Measurements from ENCODE around the gene MDN1. TPM values are rescaled to one million over a fixed set of nuclear protein-coding genes. Genes with fewer than 3 reads are reported as not detected.

Gene MDN1
- total and polyA plus RNA-seq, 2 of the 8 experiments (the other 6 are each of a cell fraction or from before 2014, with no cell fraction given) = 53.5 to 179 TPM

GRCh38 chr6:89776583-89777233 is 42.9 kb downstream of the MDN1 start:
- DNase-seq (ENCODE audit: low read depth in 1 of 2, low spot score in 2 of 2) (no peak), FAIRE-seq (no peak)
- H3K9ac ChIP-seq (replicated peaks in 1 of 4; ENCODE audit: extremely low read depth in 1 of 4, low read depth in 3 of 4, low read length in 3 of 4) = no peak overlapping the region
- H3K79me2 ChIP-seq (ENCODE audit: control insufficient read depth in 1 of 2, insufficient read depth in 2 of 2, low read length in 2 of 2) = no peaks in the 10 kb centered on the region
- no peak overlapping the region for H3K4me3 ChIP-seq (ENCODE audit: extremely low read depth in 1 of 4, insufficient read depth in 2 of 4, low read depth in 3 of 4, low read length in 4 of 4)
- POLR2A ChIA-PET (ENCODE audit: partially characterized antibody) = interaction anchor here (1.2 kb wide), 1 partner anchor 44 kb away, joined by 4 read pairs; no protein-coding TSS in a partner anchor
- TF ChIP-seq EGR1 (IDR thresholded peaks at IDR 0.05; ENCODE audit: borderline replicate concordance, low read depth, low read length) (no peak), CHD2 (IDR thresholded peaks at IDR 0.05; ENCODE audit: low read length) (no peak), RBBP5 (IDR thresholded peaks at IDR 0.05; ENCODE audit: borderline replicate concordance, low read depth, low read length) (no peak), ZNF274 (IDR thresholded peaks at IDR 0.05; ENCODE audit: borderline replicate concordance, extremely low read depth, low read length) (no peak), SP1 (IDR thresholded peaks at IDR 0.05; ENCODE audit: low read depth, low read length) (no peak)
- H2BK15ac ChIP-seq (ENCODE audit: low read length) = no peak overlapping the region
- H2AFZ ChIP-seq (ENCODE audit: low read length) = no peak overlapping the region
- no peak overlapping the region for H3K18ac ChIP-seq (ENCODE audit: extremely low read depth, low read length)
- H3K56ac ChIP-seq (replicated peaks; ENCODE audit: insufficient read length, low read depth, low read length) = no peak overlapping the region
- no peak overlapping the region for H3K14ac ChIP-seq (ENCODE audit: insufficient read length)
- no peak overlapping the region for H2BK20ac ChIP-seq (ENCODE audit: low read length)
- CTCF ChIA-PET (ENCODE audit: partially characterized antibody) = interaction anchor here (0.7 to 1.3 kb wide), 4 partner anchors 15 to 717 kb away, joined by 3 to 6 read pairs (median 3); no protein-coding TSS in a partner anchor
- H3K4me2 ChIP-seq (ENCODE audit: insufficient read depth in 1 of 2, low read depth in 2 of 2, low read length in 2 of 2) = no peak overlapping the region
- H3K27me3 ChIP-seq (replicated peaks in 1 of 4; ENCODE audit: control insufficient read depth in 3 of 4, extremely low read depth in 1 of 4, insufficient read depth in 3 of 4, low read length in 3 of 4) = no peaks in the 10 kb centered on the region
- no peak overlapping the region for H4K91ac ChIP-seq (replicated peaks; ENCODE audit: insufficient read length, low read length)
- H3K79me1 ChIP-seq (ENCODE audit: low read depth, low read length) = no peaks in the 10 kb centered on the region
- no peak overlapping the region for H2BK5ac ChIP-seq (ENCODE audit: low read depth, low read length)
- no peaks in the 10 kb centered on the region for H4K20me1 ChIP-seq (replicated peaks in 1 of 2; ENCODE audit: control insufficient read depth in 1 of 2, insufficient read depth in 2 of 2, low read length in 2 of 2)
- no peak overlapping the region for H3K4ac ChIP-seq (replicated peaks; ENCODE audit: insufficient read length, low read depth, low read length)
- H2BK12ac ChIP-seq (ENCODE audit: low read depth, low read length) = no peak overlapping the region
- no peaks in the 10 kb centered on the region for H3K23me2 ChIP-seq (ENCODE audit: low read depth, low read length)
- 95% methylated on average over 1 of the region's 1 CpG; no CpG with 5 or more reads in 1 of the 2 experiments for WGBS, 2 experiments (ENCODE audit: extremely low coverage in 1 of 2, insufficient coverage in 1 of 2, insufficient read length in 1 of 2, insufficient replicate concordance in 2 of 2, low coverage in 1 of 2, low lambda C conversion rate in 2 of 2, missing lambda C conversion rate in 1 of 2)
- H3K27ac ChIP-seq (ENCODE audit: low read depth, low read length) = no peak overlapping the region
- H4K8ac ChIP-seq (ENCODE audit: extremely low read depth, insufficient read depth, low read length) = no peak overlapping the region
- peaks cover 0 to 3% (median 0%) of the 10 kb centered on the region in 4 experiments; a peak in 2 of 7 replicates for H3K4me1 ChIP-seq (replicated peaks in 1 of 4; ENCODE audit: control insufficient read depth in 3 of 4, insufficient read depth in 4 of 4, low read length in 3 of 4)
- no peak overlapping the region for H3K23ac ChIP-seq (ENCODE audit: insufficient read length)
- no peak overlapping the region for H2BK120ac ChIP-seq (replicated peaks; ENCODE audit: low read depth, low read length)
- no peaks in the 10 kb centered on the region for H3K9me3 ChIP-seq (ENCODE audit: insufficient read depth in 2 of 2, low read depth in 1 of 2, low read length in 1 of 2)
- H4K5ac ChIP-seq (ENCODE audit: insufficient read length, low read depth, low read length) = no peak overlapping the region
- peaks cover 8 to 80% (median 47%) of the 10 kb centered on the region in 4 experiments for H3K36me3 ChIP-seq (ENCODE audit: control insufficient read depth in 2 of 4, insufficient read depth in 4 of 4, low read length in 3 of 4)
- H2AK5ac ChIP-seq (ENCODE audit: low read depth, low read length) = no peak overlapping the region
